22Rv1 (cell line): ENCODE measurements around the gene MYO7B.

Experiments
- H3K27ac ChIP-seq: fragments of 450-650 bp; 2 replicates; pipeline ENCODE4 v1.5.1; 2017
- CTCF ChIP-seq: fragments of 450-650 bp; IDR thresholded peaks from 2 replicates; pipeline ENCODE4 v1.5.1; 2017; ENCODE audit warnings: mild to moderate bottlenecking
- ZFX ChIP-seq: fragments of 450-650 bp; IDR thresholded peaks from 2 replicates; pipeline ENCODE4 v1.6.1; 2017; ENCODE audit warnings: antibody characterized with exemption, borderline replicate concordance

The MYO7B gene

GRCh38 chr2:127680706-127681287 is 145.3 kb downstream of the MYO7B start:
- H3K27ac ChIP-seq: no peak overlapping the region
- TF ChIP-seq CTCF: no peak

GRCh38 chr2:127681288-127681804 is 145.9 kb downstream of the MYO7B start:
- TF ChIP-seq ZFX: no peak
- no peak for TF ChIP-seq CTCF
- no peak overlapping the region for H3K27ac ChIP-seq

- TF ChIP-seq ZFX: no peak
- no peak for TF ChIP-seq CTCF
- no peak overlapping the region for H3K27ac ChIP-seq
Observed at GRCh38 chr2:127681976-127682857, 146.7 kb downstream of the MYO7B start.

- TF ChIP-seq CTCF (no peak), ZFX (no peak)
- no peak overlapping the region for H3K27ac ChIP-seq
Observed at GRCh38 chr2:127683056-127683455, 147.6 kb downstream of the MYO7B start.

- H3K27ac ChIP-seq: no peak overlapping the region
- TF ChIP-seq ZFX (no peak), CTCF (no peak)
Observed at GRCh38 chr2:127683757-127684156, 148.3 kb downstream of the MYO7B start.

GRCh38 chr2:127685410-127686080 is 150.1 kb downstream of the MYO7B start:
- no peak overlapping the region for H3K27ac ChIP-seq
- TF ChIP-seq ZFX (no peak), CTCF (no peak)
